NT2/D1 (cell line): Measurements from ENCODE around the gene PI4KA.
"Not testable (repeated sequence)": the region's sequence is repeated elsewhere in the genome, so short reads cannot be mapped to it uniquely, and the experiment has no call there.

Experiments used
- SUZ12 ChIP-seq: IDR thresholded peaks from 2 replicates; pipeline ENCODE4 v1.6.1; 2011; ENCODE audit not compliant: insufficient read length, insufficient read depth; ENCODE audit errors: extremely low read depth
- YY1 ChIP-seq: IDR thresholded peaks from 2 replicates; pipeline ENCODE4 v1.6.1; 2011; ENCODE audit not compliant: insufficient read length, insufficient read depth
- ZNF274 ChIP-seq: IDR thresholded peaks from 2 replicates; pipeline ENCODE4 v1.6.1; 2011; ENCODE audit warnings: mild to moderate bottlenecking, low read depth, low read length

DNA sequence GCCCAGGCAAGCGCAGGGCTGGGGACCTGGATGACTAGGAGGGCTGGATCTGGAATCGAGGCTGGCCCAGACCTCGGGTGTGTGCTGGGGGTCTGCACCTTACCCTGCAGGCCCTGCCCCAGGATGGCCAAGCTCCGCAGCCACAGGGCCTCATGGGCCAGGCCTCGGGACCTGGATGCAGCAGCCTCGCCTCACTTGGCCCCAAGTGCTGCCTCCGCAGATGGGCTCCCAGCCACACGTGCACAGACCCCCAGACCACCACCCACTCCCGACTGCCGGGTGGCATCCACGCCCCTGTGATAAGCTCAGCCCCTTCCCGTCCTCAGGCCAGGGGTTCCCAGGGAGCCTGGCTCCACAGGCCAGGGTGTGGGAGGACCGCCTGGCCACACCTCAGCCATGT is 188.7 kb downstream of the PI4KA start:
- TF ChIP-seq SUZ12, ZNF274, YY1: not testable (repeated sequence)
